GM18868 (cell line): ENCODE data around the gene PDZD4.

ENCODE experiments used
- ATAC-seq: cut with Tn5 transposase; IDR thresholded peaks from one replicate; pipeline ENCODE4 v1.9.1; 2021; ENCODE audit warnings: mild to moderate bottlenecking, moderate library complexity; ENCODE audit not compliant: unreplicated experiment

PDZD4 gene

GRCh38 chrX:153829799-153830639 lies at the start of gene PDZD4:
Gene PDZD4, minus strand, starts transcription at chrX:153830544. Its CDS starts 246 bp downstream, at chrX:153830298.
- no peak for ATAC-seq

GRCh38 chrX:153879741-153880439 lies 49.5 kb upstream of the PDZD4 start:
- ATAC-seq, result no peak

- ATAC-seq, result no peak
Measured at GRCh38 chrX:153878969-153879653, 48.8 kb upstream of the PDZD4 start.

GRCh38 chrX:153878345-153878744 lies 48.0 kb upstream of the PDZD4 start:
- ATAC-seq, result no peak

- no peak for ATAC-seq
Measured at GRCh38 chrX:153877571-153878261, 47.4 kb upstream of the PDZD4 start.

GRCh38 chrX:153876112-153876491 lies 45.8 kb upstream of the PDZD4 start:
- no peak for ATAC-seq

- ATAC-seq, result no peak
Measured at GRCh38 chrX:153875391-153876111, 45.2 kb upstream of the PDZD4 start.

- no peak for ATAC-seq
Measured at GRCh38 chrX:153874366-153875125, 44.2 kb upstream of the PDZD4 start.

GRCh38 chrX:153874085-153874365 lies 43.7 kb upstream of the PDZD4 start:
- no peak for ATAC-seq

- ATAC-seq, result no peak
Measured at GRCh38 chrX:153873282-153874084, 43.1 kb upstream of the PDZD4 start.

- no peak for ATAC-seq
Measured at GRCh38 chrX:153871946-153872878, 41.9 kb upstream of the PDZD4 start.

GRCh38 chrX:153871451-153871850 lies 41.1 kb upstream of the PDZD4 start:
- no peak for ATAC-seq

GRCh38 chrX:153870791-153871360 lies 40.5 kb upstream of the PDZD4 start:
- ATAC-seq, result no peak

GRCh38 chrX:153870288-153870690 lies 39.9 kb upstream of the PDZD4 start:
- ATAC-seq, result no peak

- ATAC-seq, result no peak
Measured at GRCh38 chrX:153869473-153870287, 39.3 kb upstream of the PDZD4 start.

- ATAC-seq, result no peak
Measured at GRCh38 chrX:153868576-153869472, 38.5 kb upstream of the PDZD4 start.
